ENCODE measurements around the gene TMEM59L. TPM values are rescaled to one million over a fixed set of nuclear protein-coding genes. Genes with fewer than 3 reads are reported as not detected.

The TMEM59L gene
- total RNA-seq, 2 experiments from 2014 or later: 0.11 TPM; not detected in 1

GRCh38 chr19:18603958-18604819 lies 8.5 kb upstream of the TMEM59L start:
- no peak for DNase-seq
- ChIA-PET CTCF (interaction anchor here (1.0 kb wide), 1 partner anchor 33 kb away, joined by 4 read pairs; the partner anchor contains the start of gene UBA52), POLR2A (no interaction called here)
- Mint-ChIP-seq H3K4me1 (peaks cover 9% of the 10 kb centered on the region), H3K36me3 (ENCODE audit: low read depth) (no peaks in the 10 kb centered on the region), H3K4me3 (no peak overlapping the region), H3K27ac (no peak overlapping the region), H3K27me3 (peaks cover 40% of the 10 kb centered on the region), H3K9me3 (ENCODE audit: low read depth) (no peaks in the 10 kb centered on the region)
- intact Hi-C loops (cut with DNase I, micrococcal nuclease): no loop called here
- no peak for ATAC-seq

GRCh38 chr19:18604820-18605159 lies 7.9 kb upstream of the TMEM59L start:
- POLR2A ChIA-PET: no interaction called here
- peaks cover 46% of the 10 kb centered on the region for H3K27me3 Mint-ChIP-seq
- CTCF ChIA-PET: interaction anchor here (1.0 kb wide), 1 partner anchor 33 kb away, joined by 4 read pairs; the partner anchor contains the start of gene UBA52

GRCh38 chr19:18605196-18605545 lies 7.5 kb upstream of the TMEM59L start:
- H3K27ac Mint-ChIP-seq: no peak overlapping the region
- H3K36me3 Mint-ChIP-seq (ENCODE audit: low read depth): no peaks in the 10 kb centered on the region
- DNase-seq: no peak
- no peak for ATAC-seq
- H3K9me3 Mint-ChIP-seq (ENCODE audit: low read depth): no peaks in the 10 kb centered on the region
- ChIA-PET POLR2A (no interaction called here), CTCF (interaction anchor here (1.0 kb wide), 1 partner anchor 34 kb away, joined by 4 read pairs; the partner anchor contains the start of gene UBA52)
- H3K27me3 Mint-ChIP-seq: peaks cover 48% of the 10 kb centered on the region
- H3K4me3 Mint-ChIP-seq: no peak overlapping the region
- H3K4me1 Mint-ChIP-seq: peaks cover 9% of the 10 kb centered on the region
- intact Hi-C loops (cut with DNase I, micrococcal nuclease): no loop called here

More at GRCh38 chr19:18604820-18605159, 7.9 kb upstream of the TMEM59L start:
- intact Hi-C loops (cut with DNase I, micrococcal nuclease): no loop called here
- Mint-ChIP-seq H3K4me3 (no peak overlapping the region), H3K9me3 (ENCODE audit: low read depth) (no peaks in the 10 kb centered on the region), H3K4me1 (peaks cover 9% of the 10 kb centered on the region), H3K36me3 (ENCODE audit: low read depth) (no peaks in the 10 kb centered on the region), H3K27ac (no peak overlapping the region)
- no peak for DNase-seq
- no peak for ATAC-seq

GRCh38 chr19:18605546-18606280 lies 7.0 kb upstream of the TMEM59L start:
- Mint-ChIP-seq H3K36me3 (ENCODE audit: low read depth) (no peaks in the 10 kb centered on the region), H3K27me3 (peaks cover 51% of the 10 kb centered on the region), H3K9me3 (ENCODE audit: low read depth) (no peaks in the 10 kb centered on the region), H3K4me3 (no peak overlapping the region), H3K27ac (no peak overlapping the region), H3K4me1 (peaks cover 9% of the 10 kb centered on the region)
- ATAC-seq: no peak
- intact Hi-C loops (cut with DNase I, micrococcal nuclease): no loop called here
- ChIA-PET CTCF (interaction anchor here (1.0 kb wide), 1 partner anchor 34 kb away, joined by 4 read pairs; the partner anchor contains the start of gene UBA52), POLR2A (no interaction called here)
- DNase-seq: no peak

GRCh38 chr19:18606281-18607225 lies 6.1 kb upstream of the TMEM59L start, which contains the start of gene CRLF1:
TSS of gene CRLF1 (minus strand) at chr19:18606799. CDS start at chr19:18606656, 143 bp downstream.
- intact Hi-C loops (cut with DNase I, micrococcal nuclease): no loop called here
- H3K4me1 Mint-ChIP-seq: peaks cover 14% of the 10 kb centered on the region
- peaks cover 55% of the 10 kb centered on the region for H3K27me3 Mint-ChIP-seq
- no peak within 1 kb of the TSS for H3K4me3 Mint-ChIP-seq
- DNase-seq (no peak), ATAC-seq (no peak)
- H3K27ac Mint-ChIP-seq: no peak within 1 kb of the TSS
- H3K36me3 Mint-ChIP-seq (ENCODE audit: low read depth): no peaks in the 10 kb centered on the region
- H3K9me3 Mint-ChIP-seq (ENCODE audit: low read depth): no peaks in the 10 kb centered on the region
- CTCF ChIA-PET: no interaction called here
- POLR2A ChIA-PET: no interaction called here

- Mint-ChIP-seq H3K4me1 (peaks cover 20% of the 10 kb centered on the region), H3K27me3 (peaks cover 59% of the 10 kb centered on the region), H3K4me3 (no peak overlapping the region), H3K27ac (no peak overlapping the region), H3K36me3 (ENCODE audit: low read depth) (no peaks in the 10 kb centered on the region), H3K9me3 (ENCODE audit: low read depth) (no peaks in the 10 kb centered on the region)
- CTCF ChIA-PET: no interaction called here
- no peak for ATAC-seq
- POLR2A ChIA-PET: no interaction called here
- no peak for DNase-seq
- intact Hi-C loops (cut with DNase I, micrococcal nuclease): no loop called here
Measured at GRCh38 chr19:18607226-18608101, 5.2 kb upstream of the TMEM59L start.

- ChIA-PET POLR2A (no interaction called here), CTCF (no interaction called here)
- Mint-ChIP-seq H3K27me3 (peaks cover 55% of the 10 kb centered on the region), H3K4me3 (no peak overlapping the region), H3K27ac (no peak overlapping the region), H3K9me3 (ENCODE audit: low read depth) (no peaks in the 10 kb centered on the region), H3K4me1 (peaks cover 19% of the 10 kb centered on the region), H3K36me3 (ENCODE audit: low read depth) (no peaks in the 10 kb centered on the region)
- ATAC-seq (no peak), DNase-seq (no peak)
- intact Hi-C loops (cut with DNase I, micrococcal nuclease): no loop called here
Measured at GRCh38 chr19:18608102-18608804, 4.4 kb upstream of the TMEM59L start.

- intact Hi-C loops (cut with DNase I, micrococcal nuclease): no loop called here
- no peak overlapping the region for H3K27ac Mint-ChIP-seq
- ChIA-PET POLR2A (no interaction called here), CTCF (no interaction called here)
- no peaks in the 10 kb centered on the region for H3K36me3 Mint-ChIP-seq (ENCODE audit: low read depth)
- no peak overlapping the region for H3K4me3 Mint-ChIP-seq
- ATAC-seq: no peak
- H3K9me3 Mint-ChIP-seq (ENCODE audit: low read depth): no peaks in the 10 kb centered on the region
- no peak for DNase-seq
- H3K4me1 Mint-ChIP-seq: peaks cover 22% of the 10 kb centered on the region
- H3K27me3 Mint-ChIP-seq: peaks cover 59% of the 10 kb centered on the region
Measured at GRCh38 chr19:18608805-18609716, 3.6 kb upstream of the TMEM59L start.

- peaks cover 22% of the 10 kb centered on the region for H3K4me1 Mint-ChIP-seq
- POLR2A ChIA-PET: no interaction called here
- intact Hi-C loops (cut with DNase I, micrococcal nuclease): no loop called here
- no peak overlapping the region for H3K4me3 Mint-ChIP-seq
- no peaks in the 10 kb centered on the region for H3K9me3 Mint-ChIP-seq (ENCODE audit: low read depth)
- H3K36me3 Mint-ChIP-seq (ENCODE audit: low read depth): no peaks in the 10 kb centered on the region
- H3K27me3 Mint-ChIP-seq: peaks cover 63% of the 10 kb centered on the region
- no peak for DNase-seq
- CTCF ChIA-PET: no interaction called here
- ATAC-seq: no peak
- no peak overlapping the region for H3K27ac Mint-ChIP-seq
Measured at GRCh38 chr19:18609717-18610051, 3.0 kb upstream of the TMEM59L start.

- Mint-ChIP-seq H3K27me3 (peaks cover 62% of the 10 kb centered on the region), H3K27ac (no peak overlapping the region), H3K36me3 (ENCODE audit: low read depth) (no peaks in the 10 kb centered on the region), H3K4me1 (peaks cover 22% of the 10 kb centered on the region), H3K4me3 (no peak overlapping the region), H3K9me3 (ENCODE audit: low read depth) (no peaks in the 10 kb centered on the region)
- ChIA-PET CTCF (no interaction called here), POLR2A (no interaction called here)
- no peak for ATAC-seq
- no peak for DNase-seq
- intact Hi-C loops (cut with DNase I, micrococcal nuclease): no loop called here
Measured at GRCh38 chr19:18610245-18610555, 2.5 kb upstream of the TMEM59L start.

Data from activated CD4-positive, alpha-beta T cell treated with anti-CD3 and anti-CD28 coated beads for 36 hours (primary cell).